Measurements from ENCODE around the gene IL4.

IL4 gene

DNA sequence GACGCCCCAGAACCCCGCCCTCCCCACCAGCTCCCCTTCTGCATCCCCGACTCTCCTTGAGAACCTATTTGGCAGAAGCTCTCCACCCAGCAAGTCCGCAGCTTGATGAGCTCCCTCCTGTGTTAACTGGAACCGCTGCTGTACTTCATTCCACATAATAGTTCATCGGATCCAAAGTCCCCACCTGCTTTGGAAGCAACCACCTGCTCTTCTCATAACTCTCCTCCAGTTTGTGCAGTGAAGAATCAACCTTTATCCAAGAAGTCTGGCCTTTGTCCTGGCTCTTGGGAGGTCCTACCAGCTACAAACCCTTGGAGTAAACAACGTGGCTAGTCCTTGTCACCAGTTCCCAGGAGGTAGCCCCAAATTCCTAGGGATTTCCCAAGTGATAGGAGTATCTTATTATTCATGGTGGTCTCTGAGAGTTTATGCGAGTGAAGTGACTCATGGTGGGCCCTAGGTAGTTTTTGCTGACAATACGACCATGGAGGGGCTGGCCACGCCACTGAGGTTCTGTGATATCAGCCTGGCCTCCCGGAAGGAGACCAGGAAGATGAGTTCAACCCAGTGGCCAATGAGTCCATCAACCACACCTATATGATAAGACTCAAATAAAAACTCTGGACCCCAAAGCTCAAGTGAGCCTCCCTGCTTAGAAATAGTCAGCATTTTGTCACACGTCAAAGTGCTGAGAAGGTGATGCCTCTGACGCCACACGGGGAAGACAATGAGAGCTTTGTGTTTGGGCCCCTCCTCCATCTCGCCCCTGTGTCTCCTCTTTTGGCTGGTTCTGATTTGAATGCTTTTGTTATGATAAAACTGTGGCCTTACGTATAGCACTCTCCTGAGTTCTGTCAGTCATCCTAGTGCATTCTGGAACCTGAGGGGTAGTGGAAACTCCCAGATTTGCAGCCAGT, 3.6 kb upstream of the IL4 start:
- in situ Hi-C loops (cut with MboI; ENCODE audit: low sequenced_read_pairs): no loop called here

DNA sequence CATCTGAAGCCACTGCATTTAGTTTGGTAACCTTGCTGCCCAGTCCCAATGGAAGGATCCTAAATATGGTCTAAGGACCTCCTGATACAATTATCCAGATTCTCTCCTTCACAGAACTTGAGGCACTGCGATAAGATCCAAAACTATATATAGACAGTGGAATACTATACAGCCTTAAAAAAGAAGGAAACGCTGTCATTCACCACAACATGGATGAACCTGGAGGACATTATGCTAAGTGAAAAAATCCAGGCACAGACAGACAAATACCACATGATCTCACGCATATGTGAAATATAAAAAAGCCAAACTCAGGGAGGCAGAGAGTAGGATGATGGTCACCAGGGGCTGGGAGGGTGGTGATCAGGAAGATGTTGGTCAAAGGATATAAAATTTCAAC, 2.8 kb upstream of the IL4 start:
- in situ Hi-C loops (cut with MboI; ENCODE audit: low sequenced_read_pairs): no loop called here

DNA sequence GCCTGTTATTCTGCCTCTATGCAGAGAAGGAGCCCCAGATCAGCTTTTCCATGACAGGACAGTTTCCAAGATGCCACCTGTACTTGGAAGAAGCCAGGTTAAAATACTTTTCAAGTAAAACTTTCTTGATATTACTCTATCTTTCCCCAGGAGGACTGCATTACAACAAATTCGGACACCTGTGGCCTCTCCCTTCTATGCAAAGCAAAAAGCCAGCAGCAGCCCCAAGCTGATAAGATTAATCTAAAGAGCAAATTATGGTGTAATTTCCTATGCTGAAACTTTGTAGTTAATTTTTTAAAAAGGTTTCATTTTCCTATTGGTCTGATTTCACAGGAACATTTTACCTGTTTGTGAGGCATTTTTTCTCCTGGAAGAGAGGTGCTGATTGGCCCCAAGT, 301 bp upstream of the IL4 start:
- in situ Hi-C loops (cut with MboI; ENCODE audit: low sequenced_read_pairs): no loop called here

DNA sequence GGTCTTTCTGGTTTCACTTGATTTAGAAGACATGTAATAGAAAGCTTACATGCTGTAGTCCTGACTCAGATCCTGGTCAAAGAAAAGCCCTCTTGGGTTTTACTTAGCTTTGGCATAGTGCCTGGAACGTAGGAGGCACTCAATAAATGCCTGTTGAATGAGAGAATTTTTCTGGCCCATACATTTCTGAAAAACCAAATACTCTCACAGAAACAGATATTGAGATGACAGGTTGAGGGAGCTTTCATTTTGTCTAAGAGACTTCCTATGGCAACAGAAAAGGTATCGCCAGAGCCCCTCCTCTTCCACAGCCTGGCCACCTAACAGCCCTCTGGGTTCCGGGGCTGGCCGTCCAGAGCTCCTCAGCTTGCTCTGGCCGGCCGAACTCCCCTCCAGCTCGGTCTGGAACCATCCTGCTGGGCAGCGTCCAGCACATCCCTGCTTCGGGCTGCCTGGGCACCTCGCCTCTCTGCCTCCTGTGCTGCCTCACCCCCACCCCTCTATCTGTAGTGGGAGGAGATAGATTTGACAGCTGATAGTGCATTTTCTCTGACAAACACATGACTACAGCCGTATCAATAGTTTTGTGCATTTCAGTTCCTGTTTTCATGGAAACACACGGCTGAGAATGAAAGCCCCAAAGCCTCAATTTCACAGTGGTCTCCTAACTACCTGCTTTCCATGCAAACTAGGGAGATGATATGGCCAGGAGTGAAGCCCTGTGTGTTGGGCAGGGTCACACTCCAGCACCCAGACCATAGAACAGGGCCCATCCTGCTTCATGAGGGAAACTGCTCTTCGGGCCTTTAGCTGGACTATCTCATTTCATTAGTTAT, 1.1 kb downstream of the IL4 start:
- in situ Hi-C loops (cut with MboI; ENCODE audit: low sequenced_read_pairs): no loop called here

DNA sequence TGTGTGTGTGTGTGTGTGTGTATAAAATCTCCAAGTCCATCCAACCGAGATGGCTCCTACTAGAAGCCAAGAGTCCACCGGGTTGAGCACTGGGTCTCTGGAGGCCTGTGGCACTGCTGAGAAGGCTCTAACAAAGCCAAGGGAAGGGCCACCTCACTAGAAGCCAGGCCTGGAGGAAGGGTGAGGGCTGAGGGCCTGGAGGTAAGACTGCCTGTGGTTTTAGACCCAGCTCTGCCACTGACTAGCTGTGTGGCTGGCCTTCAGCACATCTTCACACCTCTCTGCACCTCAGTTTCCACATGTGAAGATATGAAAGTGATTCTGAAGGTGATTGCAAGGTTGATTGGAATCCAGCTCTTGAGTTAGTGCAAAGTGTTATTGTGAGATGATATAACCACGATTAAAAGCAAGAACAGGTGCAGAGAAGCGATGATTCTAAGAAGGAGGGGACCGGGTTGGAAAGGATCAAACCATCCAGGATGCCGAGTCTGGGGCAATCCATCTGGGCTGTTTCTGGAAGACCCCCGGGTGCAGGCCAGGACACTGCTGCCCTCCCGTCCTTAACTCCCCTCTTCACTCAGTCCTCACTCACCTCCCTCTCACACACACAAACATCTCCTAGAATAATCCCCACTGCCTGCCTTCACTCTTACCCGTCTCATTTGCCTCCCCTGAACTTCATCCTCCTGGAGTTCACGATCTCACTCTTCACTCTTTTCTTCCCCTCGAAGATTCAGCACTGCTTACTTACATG, 2.3 kb downstream of the IL4 start:
- in situ Hi-C loops (cut with MboI; ENCODE audit: low sequenced_read_pairs): no loop called here

GRCh38 chr5:132677191-132677590, 3.4 kb downstream of the IL4 start:
- in situ Hi-C loops (cut with MboI; ENCODE audit: low sequenced_read_pairs): no loop called here

- in situ Hi-C loops (cut with MboI; ENCODE audit: low sequenced_read_pairs): no loop called here
Observed at GRCh38 chr5:132677682-132678400, 4.1 kb downstream of the IL4 start.

- in situ Hi-C loops (cut with MboI; ENCODE audit: low sequenced_read_pairs): no loop called here
Observed at GRCh38 chr5:132678735-132679134, 4.9 kb downstream of the IL4 start.

- in situ Hi-C loops (cut with MboI; ENCODE audit: low sequenced_read_pairs): no loop called here
Observed at GRCh38 chr5:132679166-132679565, 5.4 kb downstream of the IL4 start.

- in situ Hi-C loops (cut with MboI; ENCODE audit: low sequenced_read_pairs): no loop called here
Observed at GRCh38 chr5:132679717-132680380, 6.1 kb downstream of the IL4 start.

DNA sequence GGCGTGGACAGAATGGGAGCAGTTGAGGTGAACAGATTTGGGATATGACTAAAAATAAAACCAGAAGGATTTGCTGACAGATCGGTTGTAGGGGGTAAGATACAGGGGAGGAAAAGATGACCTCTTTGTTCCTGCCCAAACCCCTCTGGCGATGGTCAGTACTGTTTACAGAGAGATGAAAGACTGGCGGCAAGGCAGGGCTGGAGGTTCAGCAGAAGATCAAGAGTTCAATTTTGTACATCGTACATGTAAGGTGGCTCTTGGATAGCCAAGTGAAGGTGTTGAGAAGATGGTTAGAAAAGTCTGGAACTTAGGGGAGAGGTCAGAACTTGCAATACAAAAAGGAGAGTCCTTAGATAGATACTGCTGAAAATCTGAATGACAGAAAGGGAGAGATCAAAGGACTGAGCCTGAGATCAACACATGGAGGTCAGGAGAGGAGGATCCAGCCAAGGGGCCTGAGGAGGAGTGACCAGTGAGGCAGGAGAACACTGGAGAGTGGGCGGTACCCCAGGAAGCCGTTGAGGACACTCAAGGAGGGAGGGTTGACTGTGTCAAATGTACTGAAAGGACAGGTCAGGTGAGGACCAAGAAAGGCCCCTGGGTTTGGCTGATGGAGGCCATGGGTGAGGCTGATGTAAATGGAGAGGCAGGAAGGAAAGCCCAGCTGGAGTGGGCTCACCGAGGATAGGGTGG, 7.1 kb downstream of the IL4 start:
- in situ Hi-C loops (cut with MboI; ENCODE audit: low sequenced_read_pairs): no loop called here

DNA sequence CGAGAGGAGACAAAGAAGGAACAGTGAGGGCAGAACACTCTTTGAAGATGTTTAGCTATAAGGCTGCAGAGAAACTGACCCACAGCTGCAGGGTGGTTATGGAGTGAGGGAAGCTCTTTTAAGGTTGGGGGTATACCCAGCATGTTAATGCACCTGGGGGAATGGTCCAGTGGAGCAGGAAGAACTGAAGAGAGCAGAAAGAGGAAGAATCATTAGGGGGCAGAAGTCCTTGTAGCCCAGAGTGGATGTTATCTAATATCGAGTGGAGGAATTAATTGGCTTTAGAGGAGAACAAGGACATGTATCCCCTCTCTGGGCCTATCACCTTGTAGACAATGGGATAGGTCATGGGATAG, 7.7 kb downstream of the IL4 start:
- in situ Hi-C loops (cut with MboI; ENCODE audit: low sequenced_read_pairs): no loop called here

GRCh38 chr5:132681983-132682382, 8.2 kb downstream of the IL4 start:
- in situ Hi-C loops (cut with MboI; ENCODE audit: low sequenced_read_pairs): no loop called here

GRCh38 chr5:132684491-132684890, 10.7 kb downstream of the IL4 start:
- in situ Hi-C loops (cut with MboI; ENCODE audit: low sequenced_read_pairs): no loop called here

GRCh38 chr5:132684922-132685720, 11.3 kb downstream of the IL4 start:
- in situ Hi-C loops (cut with MboI; ENCODE audit: low sequenced_read_pairs): no loop called here

DNA sequence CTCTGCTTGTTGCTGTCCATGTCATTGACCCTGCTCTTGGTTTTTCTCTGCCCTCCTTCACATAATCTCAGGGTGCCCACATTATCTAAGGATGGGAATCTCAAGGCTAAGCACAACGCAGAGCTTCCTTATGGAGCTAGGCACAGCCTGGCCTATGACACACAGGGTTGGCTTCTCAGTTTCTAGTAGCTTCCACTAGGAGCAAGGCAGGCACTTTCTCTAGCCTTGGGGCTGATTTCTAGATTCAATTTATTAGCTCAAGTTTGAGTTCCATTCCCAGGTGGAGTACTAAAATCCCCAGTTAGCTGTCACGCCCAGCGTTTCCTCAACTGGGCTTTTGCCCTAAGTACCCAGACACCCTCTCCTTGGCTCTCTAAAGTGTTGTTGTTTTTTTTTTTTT, 12.4 kb downstream of the IL4 start:
- in situ Hi-C loops (cut with MboI; ENCODE audit: low sequenced_read_pairs): no loop called here

GRCh38 chr5:132687995-132688394, 14.2 kb downstream of the IL4 start:
- in situ Hi-C loops (cut with MboI; ENCODE audit: low sequenced_read_pairs): no loop called here

- in situ Hi-C loops (cut with MboI; ENCODE audit: low sequenced_read_pairs): no loop called here
Observed at GRCh38 chr5:132688536-132689339, 14.9 kb downstream of the IL4 start.

All from HL-60/S4 treated with phorbol 12-myristate 13-acetate at 8.2 ng/mL for 4 days and 3 days (cell line).